ENCODE measurements around the gene WDR70.
"Not testable (repeated sequence)": the region's sequence is repeated elsewhere in the genome, so short reads cannot be mapped to it uniquely, and the experiment has no call there.

The WDR70 gene

GRCh38 chr5:37665272-37665671 is 286.2 kb downstream of the WDR70 start:
- TF ChIP-seq, protein P1, sequence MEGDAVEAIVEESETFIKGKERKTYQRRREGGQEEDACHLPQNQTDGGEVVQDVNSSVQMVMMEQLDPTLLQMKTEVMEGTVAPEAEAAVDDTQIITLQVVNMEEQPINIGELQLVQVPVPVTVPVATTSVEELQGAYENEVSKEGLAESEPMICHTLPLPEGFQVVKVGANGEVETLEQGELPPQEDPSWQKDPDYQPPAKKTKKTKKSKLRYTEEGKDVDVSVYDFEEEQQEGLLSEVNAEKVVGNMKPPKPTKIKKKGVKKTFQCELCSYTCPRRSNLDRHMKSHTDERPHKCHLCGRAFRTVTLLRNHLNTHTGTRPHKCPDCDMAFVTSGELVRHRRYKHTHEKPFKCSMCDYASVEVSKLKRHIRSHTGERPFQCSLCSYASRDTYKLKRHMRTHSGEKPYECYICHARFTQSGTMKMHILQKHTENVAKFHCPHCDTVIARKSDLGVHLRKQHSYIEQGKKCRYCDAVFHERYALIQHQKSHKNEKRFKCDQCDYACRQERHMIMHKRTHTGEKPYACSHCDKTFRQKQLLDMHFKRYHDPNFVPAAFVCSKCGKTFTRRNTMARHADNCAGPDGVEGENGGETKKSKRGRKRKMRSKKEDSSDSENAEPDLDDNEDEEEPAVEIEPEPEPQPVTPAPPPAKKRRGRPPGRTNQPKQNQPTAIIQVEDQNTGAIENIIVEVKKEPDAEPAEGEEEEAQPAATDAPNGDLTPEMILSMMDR (IDR thresholded peaks at IDR 0.05; ENCODE audit: low read depth, low read length): no peak
- no peak overlapping the region for H3K4me3 ChIP-seq (replicated peaks in 1 of 2; ENCODE audit: low read depth in 2 of 2, low read length in 2 of 2)
- peak; percentile 31 to 57 for DNase-seq (ENCODE audit: low read depth in 2 of 2)

DNA sequence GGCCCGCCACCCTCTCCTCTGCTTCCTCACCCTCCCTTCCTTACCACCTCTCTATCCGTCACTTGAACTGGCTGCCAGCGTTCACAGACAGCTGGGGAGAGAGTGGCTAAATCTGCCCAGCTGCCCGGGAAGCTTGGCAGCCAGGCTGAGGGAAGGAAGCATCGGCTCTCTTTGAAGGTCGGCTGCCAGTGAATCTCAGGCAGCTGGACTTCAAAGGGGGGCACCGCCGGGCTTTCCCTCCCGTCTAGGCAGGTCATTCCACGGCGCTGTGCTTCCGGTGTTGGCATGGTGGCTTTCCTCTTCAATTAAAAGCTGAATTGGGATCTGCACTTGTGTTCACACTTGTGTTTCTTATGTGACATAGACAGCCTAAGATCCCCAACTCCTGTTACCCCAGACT is 286.8 kb downstream of the WDR70 start:
- TF ChIP-seq, protein P1 (IDR thresholded peaks at IDR 0.05; ENCODE audit: low read depth, low read length): no peak
- H3K4me3 ChIP-seq (replicated peaks in 1 of 2; ENCODE audit: low read depth in 2 of 2, low read length in 2 of 2): no peak overlapping the region
- peak in 1 of 2 donors; percentile 29 for DNase-seq (ENCODE audit: low read depth in 2 of 2)

DNA sequence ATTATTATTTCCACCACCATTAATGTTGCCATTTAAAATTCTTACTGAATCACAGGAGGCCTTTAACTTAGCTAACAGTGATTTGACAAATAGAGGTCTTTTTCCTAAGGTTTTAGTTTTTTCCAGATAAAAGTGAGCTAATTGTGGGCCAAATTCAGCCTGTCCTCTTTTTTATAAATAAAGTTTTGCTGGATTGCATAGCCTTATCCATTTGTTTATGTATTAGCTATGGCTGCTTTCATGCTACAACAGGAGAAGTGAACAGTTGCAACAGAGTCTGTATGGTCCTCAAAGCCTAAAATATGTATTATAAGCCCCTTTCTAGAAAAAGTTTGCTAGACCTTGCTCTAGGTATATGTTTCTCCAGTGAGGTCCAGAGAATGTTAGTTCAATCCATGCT is 288.3 kb downstream of the WDR70 start:
- TF ChIP-seq, protein P1 (IDR thresholded peaks at IDR 0.05; ENCODE audit: low read depth, low read length): no peak
- no peak overlapping the region for H3K4me3 ChIP-seq (replicated peaks in 1 of 2; ENCODE audit: low read depth in 2 of 2, low read length in 2 of 2)
- no peak for DNase-seq (ENCODE audit: low read depth in 2 of 2)

- DNase-seq (ENCODE audit: low read depth in 2 of 2): peak in 1 of 2 donors; percentile 45
- H3K4me3 ChIP-seq (replicated peaks in 1 of 2; ENCODE audit: low read depth in 2 of 2, low read length in 2 of 2): no peak overlapping the region
- TF ChIP-seq, protein P1 (IDR thresholded peaks at IDR 0.05; ENCODE audit: low read depth, low read length): no peak
Measured at GRCh38 chr5:37667846-37668245, 288.7 kb downstream of the WDR70 start.

DNA sequence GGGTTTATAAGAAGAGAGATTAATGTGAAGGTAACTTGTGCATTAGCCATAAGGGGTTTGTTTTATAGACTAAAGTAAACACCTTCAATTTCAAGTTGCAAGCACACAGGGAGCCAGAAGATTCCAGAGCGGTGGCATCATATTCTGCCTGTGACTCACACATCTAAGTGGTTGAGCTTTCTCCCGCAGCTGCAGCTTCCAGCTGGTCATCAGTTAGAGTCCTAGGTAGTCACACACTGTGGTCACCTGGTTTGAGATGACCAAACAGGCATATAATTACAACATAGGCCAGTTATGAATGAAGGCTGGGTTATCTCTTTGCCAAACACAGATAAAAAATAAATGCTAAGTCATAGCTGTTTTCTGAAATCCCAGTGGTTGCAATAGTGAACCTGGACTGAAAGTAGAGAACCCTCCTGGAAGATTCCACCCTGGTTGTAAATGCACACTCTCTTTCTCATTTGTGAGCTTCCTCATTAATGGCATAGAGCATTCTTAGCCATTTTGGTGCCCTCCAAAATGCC is 289.5 kb downstream of the WDR70 start:
- H3K4me3 ChIP-seq (replicated peaks in 1 of 2; ENCODE audit: low read depth in 2 of 2, low read length in 2 of 2): no peak overlapping the region
- peak; percentile 89 to 99 for DNase-seq (ENCODE audit: low read depth in 2 of 2)
- TF ChIP-seq, protein P1 (IDR thresholded peaks at IDR 0.05; ENCODE audit: low read depth, low read length): no peak

DNA sequence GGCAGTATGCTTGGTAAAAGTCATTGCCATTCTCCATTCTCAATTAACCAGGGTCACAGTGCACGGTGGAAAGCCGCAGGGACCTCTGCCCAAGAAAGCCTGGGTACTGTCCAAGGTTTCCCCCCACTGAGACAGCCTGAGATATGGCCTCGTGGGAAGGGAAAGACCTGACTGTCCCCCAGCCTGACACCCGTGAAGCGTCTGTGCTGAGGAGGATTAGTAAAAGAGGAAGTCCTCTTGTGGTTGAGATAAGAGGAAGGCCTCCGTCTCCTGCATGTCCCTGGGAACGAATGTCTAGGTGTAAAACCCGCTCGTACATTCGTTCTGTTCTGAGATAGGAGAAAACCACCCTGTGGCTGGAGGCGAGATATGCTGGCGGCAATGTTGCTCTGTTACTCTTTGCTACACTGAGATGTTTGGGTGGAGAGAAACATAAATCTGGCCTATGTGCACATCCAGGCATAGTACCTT is 293.0 kb downstream of the WDR70 start:
- peak; percentile 11 to 40 for DNase-seq (ENCODE audit: low read depth in 2 of 2)
- H3K4me3 ChIP-seq (replicated peaks in 1 of 2; ENCODE audit: low read depth in 2 of 2, low read length in 2 of 2): not testable (repeated sequence)

DNA sequence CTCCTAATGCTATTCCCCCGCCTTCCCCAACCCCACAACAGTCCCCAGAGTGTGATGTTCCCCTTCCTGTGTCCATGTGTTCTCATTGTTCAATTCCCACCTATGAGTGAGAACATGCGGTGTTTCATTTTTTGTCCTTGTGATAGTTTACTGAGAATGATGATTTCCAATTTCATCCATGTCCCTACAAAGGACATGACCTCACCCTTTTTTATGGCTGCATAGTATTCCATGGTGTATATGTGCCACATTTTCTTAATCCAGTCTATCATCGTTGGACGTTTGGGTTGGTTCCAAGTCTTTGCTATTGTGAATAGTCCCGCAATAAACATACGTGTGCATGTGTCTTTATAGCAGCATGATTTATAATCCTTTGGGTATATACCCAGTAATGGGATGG is 295.2 kb downstream of the WDR70 start:
- not testable (repeated sequence) for DNase-seq (ENCODE audit: low read depth in 2 of 2); H3K4me3 ChIP-seq (replicated peaks in 1 of 2; ENCODE audit: low read depth in 2 of 2, low read length in 2 of 2)

- not testable (repeated sequence) for DNase-seq (ENCODE audit: low read depth in 2 of 2)
Measured at GRCh38 chr5:37679326-37679725, 300.2 kb downstream of the WDR70 start.

DNA sequence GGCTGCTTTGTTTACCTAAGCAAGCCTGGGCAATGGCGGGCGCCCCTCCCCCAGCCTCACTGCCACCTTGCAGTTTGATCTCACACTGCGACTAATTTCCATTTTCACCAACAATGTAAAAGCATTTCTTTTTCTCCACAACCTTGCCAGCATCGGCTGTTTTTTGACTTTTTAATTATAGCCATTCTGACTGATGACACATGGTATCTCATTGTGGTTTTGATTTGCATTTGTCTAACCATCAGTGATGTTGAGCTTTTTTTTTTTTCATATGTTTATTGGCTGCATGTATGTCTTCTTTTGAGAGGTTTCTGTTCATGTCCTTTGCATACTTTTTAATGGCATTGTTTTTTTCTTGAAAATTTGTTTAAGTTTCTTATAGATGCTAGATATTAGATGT is 300.8 kb downstream of the WDR70 start:
- not testable (repeated sequence) for H3K4me3 ChIP-seq (replicated peaks in 1 of 2; ENCODE audit: low read depth in 2 of 2, low read length in 2 of 2); DNase-seq (ENCODE audit: low read depth in 2 of 2)

More at GRCh38 chr5:37679326-37679725, 300.2 kb downstream of the WDR70 start:
- H3K4me3 ChIP-seq (replicated peaks in 1 of 2; ENCODE audit: low read depth in 2 of 2, low read length in 2 of 2): not testable (repeated sequence)
